Activated CD4-positive, alpha-beta memory T cell treated with anti-CD3 and anti-CD28 coated beads for 36 hours (primary cell): ENCODE data around the gene FAM13C. TPM values are rescaled to one million over a fixed set of nuclear protein-coding genes. Genes with fewer than 3 reads are reported as not detected.

ENCODE experiments used
- CTCF ChIA-PET: fragments of 350-600 bp; sonication (Branson Sonifier 250); formaldehyde crosslinking; loops from one replicate; lab custom pipeline; 2021; ENCODE audit warnings: antibody characterized with exemption, inconsistent platforms; lab: Charles Lee
- POLR2A ChIA-PET: fragments of 350-600 bp; sonication (Branson Sonifier 250); formaldehyde crosslinking; loops from one replicate; lab custom pipeline; 2021; ENCODE audit warnings: antibody characterized with exemption; lab: Charles Lee
- DNase-seq: peaks from one replicate; pipeline ENCODE4 v3.0.0-alpha.2; 2020
- H3K27ac Mint-ChIP-seq: one replicate; pipeline ENCODE4 v1.8.0; 2021; ENCODE audit warnings: mixed read lengths
- H3K27me3 Mint-ChIP-seq: one replicate; pipeline ENCODE4 v1.8.0; 2021; ENCODE audit warnings: mixed read lengths
- H3K36me3 Mint-ChIP-seq: one replicate; pipeline ENCODE4 v1.8.0; 2021; ENCODE audit warnings: mixed read lengths
- H3K4me1 Mint-ChIP-seq: one replicate; pipeline ENCODE4 v1.8.0; 2021; ENCODE audit warnings: low read depth, mixed read lengths
- H3K4me3 Mint-ChIP-seq: one replicate; pipeline ENCODE4 v1.8.0; 2021; ENCODE audit warnings: mild to moderate bottlenecking, mixed read lengths
- H3K9me3 Mint-ChIP-seq: one replicate; pipeline ENCODE4 v1.8.0; 2021; ENCODE audit warnings: mixed read lengths
- intact Hi-C: fragments of 100-400 bp; cut with micrococcal nuclease; formaldehyde crosslinking; loops from one replicate; pipeline ENCODE4 v1.15.1; 2023
- total RNA-seq, 2 experiments: library from RNA; stranded (reverse); gene quantifications; one replicate each; pipeline ENCODE4 v1.2.3, GENCODE V29; 2021

The FAM13C gene
- total RNA-seq, 2 experiments from 2014 or later: not detected

DNA sequence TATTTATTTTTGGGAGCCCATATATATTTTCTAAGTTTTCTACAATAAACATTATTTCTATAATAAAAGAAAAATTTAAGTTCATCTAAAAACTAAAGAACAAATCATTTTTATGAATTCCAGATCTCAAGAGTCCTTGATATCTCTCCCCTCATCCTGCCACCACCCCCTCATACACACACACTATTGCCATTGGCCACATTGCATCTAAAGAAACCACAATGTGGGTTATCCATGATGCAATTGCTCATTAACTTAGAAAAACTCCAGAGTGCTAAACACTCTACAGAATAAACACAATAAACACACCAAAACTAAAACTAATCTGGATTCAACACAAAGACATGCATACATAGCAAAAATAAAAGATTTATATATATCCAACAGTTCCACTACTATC lies 37.8 kb downstream of the FAM13C start:
- Mint-ChIP-seq H3K27ac (no peak overlapping the region), H3K27me3 (no peaks in the 10 kb centered on the region), H3K4me3 (no peak overlapping the region), H3K9me3 (no peaks in the 10 kb centered on the region), H3K4me1 (no peaks in the 10 kb centered on the region), H3K36me3 (no peaks in the 10 kb centered on the region)
- intact Hi-C loops: no loop called here
- DNase-seq: no peak
- ChIA-PET CTCF (no interaction called here), POLR2A (no interaction called here)

DNA sequence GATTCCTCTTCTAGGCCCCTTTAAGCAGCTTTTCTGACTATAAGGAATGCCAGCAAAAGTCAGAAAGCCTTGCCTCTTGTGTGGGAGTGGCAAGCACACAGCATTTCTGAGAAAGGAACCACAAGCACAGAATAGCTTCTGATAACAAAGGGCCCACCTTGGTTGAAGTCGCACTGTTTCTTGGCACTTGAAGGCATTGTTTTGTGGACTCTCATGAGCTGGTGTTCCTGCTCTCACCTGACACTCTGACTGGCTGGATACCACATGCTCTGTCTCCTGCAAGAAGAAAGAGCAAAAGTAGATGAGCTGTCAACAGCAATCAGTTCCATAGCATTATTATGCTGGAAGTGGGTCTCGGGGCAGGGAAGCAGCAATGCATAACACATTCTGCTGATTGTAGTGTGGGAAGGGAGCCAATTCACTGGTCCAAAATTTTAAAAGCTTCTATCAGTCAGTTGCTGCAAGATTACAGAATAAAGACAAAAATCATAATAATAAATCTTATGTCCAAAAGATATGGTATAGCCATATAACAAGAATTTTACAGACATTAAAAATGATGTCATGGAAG lies 38.4 kb downstream of the FAM13C start:
- DNase-seq: no peak
- Mint-ChIP-seq H3K27ac (no peak overlapping the region), H3K36me3 (no peaks in the 10 kb centered on the region), H3K27me3 (no peaks in the 10 kb centered on the region), H3K4me3 (no peak overlapping the region), H3K9me3 (no peaks in the 10 kb centered on the region), H3K4me1 (no peaks in the 10 kb centered on the region)
- intact Hi-C loops: no loop called here
- POLR2A ChIA-PET: no interaction called here
- CTCF ChIA-PET: no interaction called here

DNA sequence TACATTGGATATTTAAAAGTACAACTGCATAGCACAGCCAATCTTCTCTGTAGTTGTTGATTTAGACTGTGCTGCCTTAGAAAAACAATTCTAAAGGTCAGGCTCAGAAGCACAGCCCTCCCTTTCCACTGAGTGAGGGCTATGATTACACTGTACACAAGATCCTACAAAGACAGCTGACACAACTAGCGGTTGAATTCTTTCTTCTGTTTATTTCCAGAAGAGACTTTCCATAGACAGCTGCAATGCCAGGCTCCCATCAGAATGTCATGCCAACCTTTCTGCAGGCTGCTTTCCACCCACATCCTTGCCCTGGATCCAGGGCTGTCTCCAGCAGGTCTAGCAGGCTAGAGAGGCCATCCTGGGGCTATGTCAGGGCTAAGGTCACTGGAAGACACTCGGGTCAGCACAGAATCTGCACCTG lies 39.3 kb downstream of the FAM13C start:
- no peaks in the 10 kb centered on the region for H3K9me3 Mint-ChIP-seq
- no peak for DNase-seq
- H3K27me3 Mint-ChIP-seq: no peaks in the 10 kb centered on the region
- no peaks in the 10 kb centered on the region for H3K36me3 Mint-ChIP-seq
- H3K4me1 Mint-ChIP-seq: no peaks in the 10 kb centered on the region
- no peak overlapping the region for H3K4me3 Mint-ChIP-seq
- intact Hi-C loops: no loop called here
- ChIA-PET POLR2A (no interaction called here), CTCF (no interaction called here)
- no peak overlapping the region for H3K27ac Mint-ChIP-seq

- no peak overlapping the region for H3K27ac Mint-ChIP-seq
- H3K27me3 Mint-ChIP-seq: no peaks in the 10 kb centered on the region
- intact Hi-C loops: no loop called here
- no peak for DNase-seq
- no peak overlapping the region for H3K4me3 Mint-ChIP-seq
- H3K4me1 Mint-ChIP-seq: no peaks in the 10 kb centered on the region
- no peaks in the 10 kb centered on the region for H3K9me3 Mint-ChIP-seq
- no peaks in the 10 kb centered on the region for H3K36me3 Mint-ChIP-seq
- POLR2A ChIA-PET: no interaction called here
- CTCF ChIA-PET: no interaction called here
Observed at GRCh38 chr10:59322131-59322530, 40.2 kb downstream of the FAM13C start.

GRCh38 chr10:59320355-59320754 lies 42.0 kb downstream of the FAM13C start:
- Mint-ChIP-seq H3K9me3 (no peaks in the 10 kb centered on the region), H3K4me1 (no peaks in the 10 kb centered on the region), H3K4me3 (no peak overlapping the region), H3K27me3 (no peaks in the 10 kb centered on the region), H3K36me3 (no peaks in the 10 kb centered on the region), H3K27ac (no peak overlapping the region)
- POLR2A ChIA-PET: no interaction called here
- CTCF ChIA-PET: no interaction called here
- intact Hi-C loops: no loop called here
- DNase-seq: no peak

- intact Hi-C loops: no loop called here
- Mint-ChIP-seq H3K4me3 (no peak overlapping the region), H3K4me1 (no peaks in the 10 kb centered on the region), H3K9me3 (no peaks in the 10 kb centered on the region), H3K36me3 (no peaks in the 10 kb centered on the region), H3K27me3 (no peaks in the 10 kb centered on the region), H3K27ac (no peak overlapping the region)
- no peak for DNase-seq
- CTCF ChIA-PET: no interaction called here
- POLR2A ChIA-PET: no interaction called here
Observed at GRCh38 chr10:59319854-59320253, 42.5 kb downstream of the FAM13C start.

DNA sequence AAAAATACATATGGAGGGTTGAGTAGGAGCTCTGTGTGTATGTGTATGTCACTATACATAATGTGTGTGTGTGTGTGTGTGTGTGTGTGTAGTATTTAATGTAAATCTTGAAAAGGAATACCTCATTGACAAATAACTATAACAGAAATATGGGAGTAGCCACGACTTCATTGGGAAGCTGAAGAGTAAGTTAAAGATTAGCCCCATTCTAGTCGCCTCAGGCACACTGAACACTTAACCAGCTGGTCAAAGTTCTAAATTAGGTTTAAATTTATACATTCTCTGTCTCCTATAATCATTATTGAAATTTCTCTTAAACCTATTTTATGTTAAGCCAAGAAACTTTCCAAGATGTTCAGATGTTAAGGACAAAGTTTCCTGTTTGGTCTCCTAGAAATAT lies 45.3 kb downstream of the FAM13C start:
- Mint-ChIP-seq H3K36me3 (no peaks in the 10 kb centered on the region), H3K27ac (no peak overlapping the region), H3K9me3 (no peaks in the 10 kb centered on the region), H3K4me1 (no peaks in the 10 kb centered on the region), H3K27me3 (no peaks in the 10 kb centered on the region), H3K4me3 (no peak overlapping the region)
- ChIA-PET POLR2A (no interaction called here), CTCF (no interaction called here)
- DNase-seq: no peak
- intact Hi-C loops: no loop called here

DNA sequence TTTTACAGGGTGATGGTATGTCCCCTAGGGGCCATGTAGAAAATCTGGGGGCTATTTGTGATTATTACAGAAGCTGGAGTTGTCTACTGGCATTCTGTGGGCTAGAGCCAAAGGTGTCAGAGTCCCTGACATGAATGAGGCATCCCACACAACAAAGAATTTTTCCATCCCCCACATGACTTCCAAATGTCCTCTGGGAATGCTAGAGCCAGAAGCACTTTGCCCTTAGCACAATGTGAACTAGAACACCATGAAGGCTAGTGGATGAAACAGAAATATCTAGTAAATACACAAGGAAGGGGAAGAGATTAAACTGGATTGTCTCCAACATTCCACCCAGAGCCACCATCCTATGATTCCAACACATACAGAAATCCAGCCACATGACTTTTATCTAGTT lies 46.9 kb downstream of the FAM13C start:
- DNase-seq: no peak
- intact Hi-C loops: no loop called here
- H3K4me1 Mint-ChIP-seq: no peaks in the 10 kb centered on the region
- H3K4me3 Mint-ChIP-seq: no peak overlapping the region
- ChIA-PET POLR2A (no interaction called here), CTCF (no interaction called here)
- H3K9me3 Mint-ChIP-seq: no peaks in the 10 kb centered on the region
- H3K27ac Mint-ChIP-seq: no peak overlapping the region
- no peaks in the 10 kb centered on the region for H3K36me3 Mint-ChIP-seq
- H3K27me3 Mint-ChIP-seq: no peaks in the 10 kb centered on the region

DNA sequence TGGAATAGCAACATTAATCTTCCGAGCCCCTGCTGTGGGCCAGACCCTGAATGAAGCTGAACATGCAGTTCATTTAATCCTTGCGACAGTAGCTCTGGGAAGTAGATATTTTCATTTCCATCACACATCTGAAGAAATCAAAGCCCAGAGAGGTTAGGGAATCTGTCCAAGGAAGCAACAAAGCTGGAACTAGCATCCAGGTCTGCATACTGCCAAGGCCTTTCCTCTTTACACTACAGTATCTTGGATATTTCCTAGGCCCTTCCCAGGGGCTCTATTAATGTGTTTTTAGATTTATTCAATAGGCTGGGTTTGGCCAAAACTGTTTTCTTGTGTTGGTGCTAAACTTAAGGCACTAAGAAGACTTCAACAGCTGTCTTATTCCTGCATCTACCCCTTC lies 48.1 kb downstream of the FAM13C start:
- no peaks in the 10 kb centered on the region for H3K36me3 Mint-ChIP-seq
- H3K27ac Mint-ChIP-seq: no peak overlapping the region
- H3K27me3 Mint-ChIP-seq: no peaks in the 10 kb centered on the region
- no peak for DNase-seq
- no peaks in the 10 kb centered on the region for H3K4me1 Mint-ChIP-seq
- intact Hi-C loops: no loop called here
- no peak overlapping the region for H3K4me3 Mint-ChIP-seq
- no peaks in the 10 kb centered on the region for H3K9me3 Mint-ChIP-seq
- ChIA-PET CTCF (no interaction called here), POLR2A (no interaction called here)

DNA sequence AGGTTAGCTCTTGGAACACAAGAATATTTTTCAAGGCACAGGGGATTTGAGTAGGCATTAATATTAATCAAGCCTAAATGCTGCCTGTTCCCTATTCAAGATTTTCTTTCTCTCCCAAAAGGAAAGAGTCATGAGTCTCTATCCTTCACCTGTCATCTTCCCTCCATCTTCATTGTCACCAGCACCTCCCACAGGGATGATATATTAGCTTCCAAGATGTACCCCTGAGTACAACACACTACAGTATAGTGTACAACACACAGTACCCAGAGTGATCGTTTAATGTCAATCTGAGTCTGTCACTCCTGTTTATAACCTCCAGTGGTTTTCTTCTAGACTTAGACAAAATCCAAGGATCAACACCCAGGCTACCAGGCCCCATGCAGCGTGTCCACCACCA lies 50.1 kb downstream of the FAM13C start:
- H3K9me3 Mint-ChIP-seq: no peaks in the 10 kb centered on the region
- intact Hi-C loops: no loop called here
- H3K36me3 Mint-ChIP-seq: no peaks in the 10 kb centered on the region
- ChIA-PET POLR2A (no interaction called here), CTCF (no interaction called here)
- no peak overlapping the region for H3K4me3 Mint-ChIP-seq
- H3K4me1 Mint-ChIP-seq: no peaks in the 10 kb centered on the region
- no peak overlapping the region for H3K27ac Mint-ChIP-seq
- no peaks in the 10 kb centered on the region for H3K27me3 Mint-ChIP-seq
- DNase-seq: no peak

GRCh38 chr10:59311025-59311424 lies 51.3 kb downstream of the FAM13C start:
- POLR2A ChIA-PET: no interaction called here
- intact Hi-C loops: no loop called here
- CTCF ChIA-PET: no interaction called here
- Mint-ChIP-seq H3K9me3 (no peaks in the 10 kb centered on the region), H3K27me3 (no peaks in the 10 kb centered on the region), H3K4me3 (no peak overlapping the region), H3K4me1 (no peaks in the 10 kb centered on the region), H3K27ac (no peak overlapping the region), H3K36me3 (no peaks in the 10 kb centered on the region)
- DNase-seq: no peak

DNA sequence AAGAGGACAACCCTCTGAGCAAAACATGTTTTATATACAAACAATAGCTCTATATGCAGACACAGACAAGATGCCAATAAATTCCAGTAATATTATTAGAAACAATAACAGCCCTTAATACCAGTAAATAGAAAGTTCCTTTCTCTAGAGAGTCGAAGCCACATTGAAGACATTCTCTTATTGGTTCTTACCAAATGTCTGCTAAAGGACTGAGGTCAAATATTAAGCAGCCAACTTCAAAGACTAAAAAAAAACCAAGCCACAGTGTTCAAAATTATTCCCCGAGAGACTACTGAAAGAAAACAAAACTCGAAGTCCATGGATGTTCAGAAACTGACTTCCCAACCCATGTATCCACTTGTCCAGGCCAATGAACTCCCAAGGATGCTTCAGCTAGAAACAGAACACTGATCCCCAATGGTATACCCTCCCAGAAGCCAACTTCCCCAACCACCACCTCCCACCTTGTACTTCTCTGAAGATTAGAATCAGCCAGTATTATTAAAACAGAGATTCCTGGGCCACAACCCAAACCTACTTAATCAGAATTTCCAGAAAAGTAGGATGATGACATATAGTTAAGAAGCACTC lies 51.9 kb downstream of the FAM13C start:
- no peaks in the 10 kb centered on the region for H3K27me3 Mint-ChIP-seq
- ChIA-PET CTCF (no interaction called here), POLR2A (no interaction called here)
- intact Hi-C loops: no loop called here
- H3K9me3 Mint-ChIP-seq: no peaks in the 10 kb centered on the region
- no peaks in the 10 kb centered on the region for H3K36me3 Mint-ChIP-seq
- H3K4me3 Mint-ChIP-seq: no peak overlapping the region
- H3K4me1 Mint-ChIP-seq: no peaks in the 10 kb centered on the region
- no peak for DNase-seq
- H3K27ac Mint-ChIP-seq: no peak overlapping the region

DNA sequence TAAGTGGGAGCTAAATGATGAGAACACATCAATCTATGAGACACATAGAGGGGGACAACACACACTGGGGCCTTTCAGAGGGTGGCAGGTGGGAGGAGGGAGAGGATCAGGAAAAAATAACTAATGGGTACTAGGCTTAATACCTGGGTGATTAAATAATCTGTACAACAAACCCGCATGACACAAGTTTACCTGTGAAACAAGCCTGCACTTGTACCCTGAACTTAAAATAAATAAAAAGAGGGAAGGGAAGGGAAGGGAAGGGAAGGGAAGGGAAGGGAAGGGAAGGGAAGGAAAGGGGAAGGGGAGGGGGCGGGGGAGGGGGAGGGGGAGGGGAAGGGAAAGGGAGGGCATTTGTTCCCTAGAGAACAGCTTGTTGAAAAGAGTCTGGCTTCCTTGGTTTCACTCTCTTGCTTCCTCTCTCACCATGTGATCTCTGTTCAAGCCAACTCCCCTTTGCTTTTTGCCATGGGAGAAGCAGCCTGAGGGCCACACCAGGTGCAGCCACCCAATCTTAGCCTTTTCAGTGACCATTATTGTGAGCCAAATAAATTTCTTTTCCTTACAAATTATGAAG lies 57.7 kb downstream of the FAM13C start:
- CTCF ChIA-PET: no interaction called here
- intact Hi-C loops: no loop called here

More for the DNA sequence above, 57.7 kb downstream of the FAM13C start:
- POLR2A ChIA-PET: no interaction called here
- no peaks in the 10 kb centered on the region for H3K36me3 Mint-ChIP-seq
- no peak overlapping the region for H3K4me3 Mint-ChIP-seq
- no peak overlapping the region for H3K27ac Mint-ChIP-seq
- H3K9me3 Mint-ChIP-seq: no peaks in the 10 kb centered on the region
- no peaks in the 10 kb centered on the region for H3K4me1 Mint-ChIP-seq
- no peak for DNase-seq
- H3K27me3 Mint-ChIP-seq: no peaks in the 10 kb centered on the region
